ENCODE measurements around the gene RMDN2.

DNA sequence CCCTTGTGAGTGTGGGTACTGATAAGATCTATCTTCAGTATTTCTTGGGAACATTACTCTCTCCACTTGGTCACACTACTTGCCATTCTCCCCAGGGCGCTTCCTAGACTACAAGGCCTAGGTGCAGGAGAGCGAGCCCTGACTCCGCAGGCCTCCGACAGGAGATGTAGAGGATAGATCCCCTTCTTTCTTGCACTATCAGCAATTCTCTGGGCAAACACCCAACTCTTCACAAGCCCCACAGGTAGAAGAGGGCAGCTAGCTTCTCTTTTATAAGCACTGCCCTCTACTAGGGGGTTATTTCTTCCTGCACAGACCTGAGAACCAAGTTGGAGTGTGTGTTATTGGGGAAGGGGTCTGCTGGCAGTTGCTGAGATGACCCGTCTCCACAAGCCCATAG lies 10.7 kb upstream of the RMDN2 start:
- TF ChIP-seq EZH2 (IDR thresholded peaks at IDR 0.05; ENCODE audit: insufficient read depth, poor library complexity, severe bottlenecking) (no peak), EZH2phosphoT487 (IDR thresholded peaks at IDR 0.05; ENCODE audit: insufficient read depth, low read depth) (no peak)
